ENCODE results near the gene VAMP5. TPM values are rescaled to one million over a fixed set of nuclear protein-coding genes. Genes with fewer than 3 reads are reported as not detected.
"Not testable (repeated sequence)": the region's sequence is repeated elsewhere in the genome, so short reads cannot be mapped to it uniquely, and the experiment has no call there.

Gene VAMP5
- total RNA-seq, 1 donor from 2014 or later: 1.5 TPM

GRCh38 chr2:85602476-85603234 lies 18.4 kb downstream of the VAMP5 start, which contains the start of gene TMEM150A:
TSS of gene TMEM150A (minus strand) at chr2:85602698. CDS start at chr2:85601948, 750 bp downstream.
- DNase-seq (ENCODE audit: low read depth, low spot score): peak; percentile 83
- peaks cover 24% of the 10 kb centered on the region for H3K4me1 Mint-ChIP-seq

GRCh38 chr2:85604133-85604444 lies 19.9 kb downstream of the VAMP5 start:
- not testable (repeated sequence) for H3K27ac Mint-ChIP-seq (ENCODE audit: unreplicated experiment)

More at GRCh38 chr2:85602476-85603234, 18.4 kb downstream of the VAMP5 start, which contains the start of gene TMEM150A:
- TF ChIP-seq CTCF (conservative IDR thresholded peaks at IDR 0.05): peak; percentile 48
- Mint-ChIP-seq H3K36me3 (ENCODE audit: low read depth) (no peaks in the 10 kb centered on the region), H3K27me3 (ENCODE audit: low read depth) (no peaks in the 10 kb centered on the region), H3K9me3 (no peaks in the 10 kb centered on the region), H3K27ac (ENCODE audit: unreplicated experiment) (peak within 1 kb of the TSS; percentile 39), H3K4me3 (peak within 1 kb of the TSS; percentile 90)

GRCh38 chr2:85604568-85605339 lies 20.5 kb downstream of the VAMP5 start:
- Mint-ChIP-seq H3K4me3 (peak overlapping the region; percentile 89), H3K4me1 (peaks cover 27% of the 10 kb centered on the region), H3K36me3 (ENCODE audit: low read depth) (no peaks in the 10 kb centered on the region), H3K27ac (ENCODE audit: unreplicated experiment) (no peak overlapping the region), H3K27me3 (ENCODE audit: low read depth) (no peaks in the 10 kb centered on the region), H3K9me3 (no peaks in the 10 kb centered on the region)
- DNase-seq (ENCODE audit: low read depth, low spot score): no peak
- no peak for TF ChIP-seq CTCF (conservative IDR thresholded peaks at IDR 0.05)

More at GRCh38 chr2:85604133-85604444, 19.9 kb downstream of the VAMP5 start:
- H3K4me3 Mint-ChIP-seq: peak overlapping the region; percentile 89
- not testable (repeated sequence) for H3K36me3 Mint-ChIP-seq (ENCODE audit: low read depth); DNase-seq (ENCODE audit: low read depth, low spot score); H3K9me3 Mint-ChIP-seq; H3K27me3 Mint-ChIP-seq (ENCODE audit: low read depth)
- H3K4me1 Mint-ChIP-seq: peaks cover 27% of the 10 kb centered on the region

- H3K27ac Mint-ChIP-seq (ENCODE audit: unreplicated experiment): no peak overlapping the region
- H3K36me3 Mint-ChIP-seq (ENCODE audit: low read depth): no peaks in the 10 kb centered on the region
- H3K4me3 Mint-ChIP-seq: peak overlapping the region; percentile 48
- no peaks in the 10 kb centered on the region for H3K9me3 Mint-ChIP-seq
- peaks cover 33% of the 10 kb centered on the region for H3K4me1 Mint-ChIP-seq
- TF ChIP-seq CTCF (conservative IDR thresholded peaks at IDR 0.05): no peak
- no peak for DNase-seq (ENCODE audit: low read depth, low spot score)
- no peaks in the 10 kb centered on the region for H3K27me3 Mint-ChIP-seq (ENCODE audit: low read depth)
Observed at GRCh38 chr2:85605406-85606115, 21.3 kb downstream of the VAMP5 start.

- TF ChIP-seq CTCF (conservative IDR thresholded peaks at IDR 0.05): no peak
Observed at GRCh38 chr2:85606116-85606455, 21.9 kb downstream of the VAMP5 start.

More at GRCh38 chr2:85606116-85606455, 21.9 kb downstream of the VAMP5 start:
- Mint-ChIP-seq H3K27ac (ENCODE audit: unreplicated experiment) (no peak overlapping the region), H3K4me3 (peak overlapping the region; percentile 66), H3K27me3 (ENCODE audit: low read depth) (no peaks in the 10 kb centered on the region), H3K9me3 (no peaks in the 10 kb centered on the region), H3K4me1 (peaks cover 33% of the 10 kb centered on the region), H3K36me3 (ENCODE audit: low read depth) (no peaks in the 10 kb centered on the region)
- no peak for DNase-seq (ENCODE audit: low read depth, low spot score)
